IPS-NIHi7 (cell line): ENCODE measurements around the gene MRPL58.
"Not testable (repeated sequence)": the region's sequence is repeated elsewhere in the genome, so short reads cannot be mapped to it uniquely, and the experiment has no call there.

Experiments
- DNase-seq: peaks from one replicate; pipeline ENCODE4 v3.0.0; 2012; ENCODE audit warnings: mixed read lengths; ENCODE audit errors: extremely low spot score

The MRPL58 gene

DNA sequence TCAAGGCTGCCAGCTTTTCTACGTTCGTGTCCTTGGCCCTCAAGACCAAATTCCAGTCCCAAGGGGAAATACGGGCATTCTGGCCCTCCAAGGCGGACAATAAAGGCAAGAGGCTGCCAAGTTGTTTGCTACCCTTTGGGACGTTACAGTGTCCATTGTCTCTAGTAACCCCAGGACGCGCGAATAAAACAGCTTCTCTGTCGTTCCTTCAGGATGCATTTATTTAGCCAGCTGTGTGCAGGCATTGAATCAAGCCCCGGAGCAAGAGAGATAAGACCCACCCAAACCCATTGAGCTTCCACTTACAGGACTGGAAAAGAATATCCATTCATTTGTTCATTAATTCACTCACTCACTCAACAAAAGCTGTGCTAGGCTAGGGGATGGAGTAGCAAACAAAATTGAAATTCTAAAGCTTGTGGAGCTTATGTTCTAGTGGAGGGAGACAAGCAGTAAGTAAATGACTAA, 656 bp downstream of the MRPL58 start:
- DNase-seq: no peak

- no peak for DNase-seq
Measured at GRCh38 chr17:75019146-75019545, 6.7 kb downstream of the MRPL58 start.

- no peak for DNase-seq
Measured at GRCh38 chr17:75019710-75020109, 7.2 kb downstream of the MRPL58 start.

DNA sequence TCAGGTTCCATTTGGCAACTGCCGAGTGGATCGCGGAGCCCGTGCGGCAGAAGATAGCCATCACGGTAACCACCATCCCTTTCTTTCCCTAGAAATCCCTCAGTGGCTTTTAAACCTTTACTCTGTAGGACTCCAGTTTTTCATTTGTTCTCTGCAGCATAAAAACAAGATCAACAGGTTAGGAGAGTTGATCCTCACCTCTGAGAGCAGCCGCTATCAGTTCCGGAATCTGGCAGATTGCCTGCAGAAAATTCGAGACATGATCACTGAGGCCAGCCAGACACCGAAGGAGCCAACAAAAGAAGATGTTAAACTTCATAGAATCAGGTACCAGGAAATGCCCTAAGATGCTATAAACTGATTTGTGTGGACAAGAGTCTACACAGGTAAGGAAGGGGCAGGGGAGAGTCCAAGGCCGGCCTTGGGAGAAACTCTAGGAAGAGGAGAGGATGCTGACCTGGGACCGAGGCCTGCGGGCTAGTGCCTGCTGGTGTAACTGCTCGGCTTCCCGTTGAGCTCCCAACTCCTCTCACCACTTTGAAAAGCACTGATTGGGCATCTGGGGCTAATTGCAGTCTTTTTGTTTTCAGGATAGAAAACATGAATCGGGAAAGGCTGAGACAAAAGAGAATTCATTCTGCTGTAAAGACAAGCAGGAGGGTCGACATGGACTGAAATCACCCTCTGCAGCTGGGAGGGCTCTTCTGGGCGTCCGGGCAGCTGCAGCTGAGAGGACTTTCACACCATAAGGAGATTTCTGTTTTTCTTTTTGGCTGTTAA, 8.1 kb downstream of the MRPL58 start:
- DNase-seq: no peak

- DNase-seq: no peak
Measured at GRCh38 chr17:75024686-75025397, 12.4 kb downstream of the MRPL58 start.

GRCh38 chr17:75025398-75025734, 12.9 kb downstream of the MRPL58 start:
- not testable (repeated sequence) for DNase-seq

- DNase-seq: not testable (repeated sequence)
Measured at GRCh38 chr17:75026650-75027049, 14.2 kb downstream of the MRPL58 start.

- DNase-seq: no peak
Measured at GRCh38 chr17:75030161-75030560, 17.7 kb downstream of the MRPL58 start.

GRCh38 chr17:75031972-75032719, 19.7 kb downstream of the MRPL58 start:
- no peak for DNase-seq

DNA sequence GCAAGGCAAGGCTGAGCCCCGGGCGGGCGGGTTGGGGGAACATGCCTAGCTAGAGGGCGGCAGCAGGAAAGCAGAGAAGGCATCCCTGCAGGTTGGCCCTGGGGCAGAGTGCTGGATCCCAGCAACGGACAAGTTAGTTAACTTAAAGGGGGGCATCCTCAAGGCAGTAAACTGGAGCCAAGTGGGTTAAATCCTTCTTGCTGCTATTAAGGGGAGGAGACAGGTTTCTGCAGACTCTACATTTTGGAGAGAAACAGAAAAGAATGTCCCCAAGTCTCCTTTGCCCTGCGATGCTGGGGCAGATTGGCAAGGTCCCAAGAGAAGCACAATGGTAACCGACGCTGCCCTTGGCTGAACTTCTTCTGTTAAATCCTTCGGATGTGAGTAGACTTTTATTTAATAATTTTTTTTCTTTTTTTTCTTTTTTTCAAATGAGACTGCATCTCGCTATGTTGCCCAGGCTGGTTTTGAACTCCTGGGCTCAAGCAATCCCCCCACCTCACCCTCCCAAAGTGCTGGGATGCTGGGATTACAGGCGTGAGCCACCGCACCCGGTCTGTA, 20.3 kb downstream of the MRPL58 start:
- no peak for DNase-seq

- DNase-seq: peak; percentile 84
Measured at GRCh38 chr17:75033346-75034235, 21.1 kb downstream of the MRPL58 start.

DNA sequence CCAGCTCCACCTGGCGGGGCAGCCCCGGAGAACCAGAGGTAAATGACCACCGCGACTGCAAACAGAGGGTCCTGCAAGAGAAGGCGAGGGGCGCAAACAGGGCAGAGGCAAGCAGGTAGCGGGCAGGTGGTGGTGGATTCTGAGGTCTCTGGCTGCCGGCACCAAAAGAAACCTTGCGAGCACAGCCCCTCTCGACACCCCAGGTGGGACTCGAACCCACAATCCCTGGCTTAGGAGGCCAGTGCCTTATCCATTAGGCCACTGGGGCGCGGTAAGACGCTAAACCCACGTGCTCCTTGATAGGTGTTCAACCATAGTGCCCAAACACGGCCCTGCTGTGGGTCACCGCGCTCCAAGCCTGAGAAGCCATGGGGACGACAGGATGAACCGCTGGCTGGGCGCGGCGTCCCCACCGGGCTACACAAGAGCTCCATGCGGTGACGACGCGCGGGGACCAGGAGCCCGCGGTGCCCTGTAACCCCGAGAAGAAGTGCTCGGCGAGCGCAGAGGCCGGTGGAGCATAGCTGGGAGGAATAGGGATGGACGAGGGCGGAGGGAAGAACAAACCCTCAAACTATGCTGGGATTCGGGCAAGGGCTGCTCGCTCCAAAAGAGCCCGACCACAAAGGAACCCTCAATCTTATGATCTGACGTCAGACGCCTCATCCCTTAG, 21.9 kb downstream of the MRPL58 start:
- DNase-seq: peak; percentile 63

DNA sequence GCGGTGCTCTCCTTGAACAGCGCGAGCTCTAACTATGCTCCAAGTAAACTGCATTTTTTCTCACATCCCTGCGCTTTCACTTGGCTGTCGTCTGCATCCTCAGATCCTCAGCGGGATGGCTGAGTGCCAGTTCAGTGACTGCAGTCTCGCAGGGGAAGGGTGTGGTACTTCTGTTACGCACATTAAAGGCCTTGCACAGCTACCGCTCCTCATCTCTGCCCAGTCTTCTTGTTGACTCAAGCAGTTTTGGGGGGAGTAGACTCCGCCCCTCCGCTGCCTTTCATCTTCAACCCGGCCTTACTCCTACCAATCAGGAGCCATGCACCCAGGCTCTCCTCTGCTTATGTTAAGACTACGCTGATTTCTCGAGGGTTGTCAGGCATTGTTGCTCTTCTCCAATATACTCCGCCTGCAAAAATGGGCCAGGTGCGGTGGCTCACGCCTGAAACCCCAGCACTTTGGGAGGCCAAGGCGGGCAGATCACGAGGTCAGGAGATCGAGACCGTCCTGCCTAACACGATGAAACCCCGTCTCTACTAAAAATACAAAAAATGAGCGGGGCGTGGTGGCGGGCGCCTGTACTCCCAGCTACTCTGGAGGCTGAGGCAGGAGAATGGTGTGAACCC, 24.3 kb downstream of the MRPL58 start:
- no peak for DNase-seq

DNA sequence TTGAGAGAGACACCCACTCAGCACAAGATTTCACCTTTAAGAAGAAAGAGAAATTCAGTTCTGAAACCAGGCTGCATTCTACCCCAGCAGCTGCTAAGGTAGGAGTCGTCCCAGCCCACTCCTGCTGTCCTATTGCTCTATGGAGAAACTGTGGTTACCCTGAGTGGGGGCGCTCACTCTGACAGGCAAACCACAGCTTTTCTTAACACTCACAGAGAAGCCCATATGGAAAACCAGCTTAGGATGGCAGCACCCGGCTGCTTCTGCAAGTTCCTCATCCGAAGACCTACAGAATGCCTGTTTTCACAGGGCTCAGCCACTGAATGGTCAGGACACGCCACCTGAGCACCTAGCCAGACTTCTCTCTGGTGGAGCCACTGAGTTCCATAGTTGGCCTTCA, 26.8 kb downstream of the MRPL58 start:
- DNase-seq: no peak

DNA sequence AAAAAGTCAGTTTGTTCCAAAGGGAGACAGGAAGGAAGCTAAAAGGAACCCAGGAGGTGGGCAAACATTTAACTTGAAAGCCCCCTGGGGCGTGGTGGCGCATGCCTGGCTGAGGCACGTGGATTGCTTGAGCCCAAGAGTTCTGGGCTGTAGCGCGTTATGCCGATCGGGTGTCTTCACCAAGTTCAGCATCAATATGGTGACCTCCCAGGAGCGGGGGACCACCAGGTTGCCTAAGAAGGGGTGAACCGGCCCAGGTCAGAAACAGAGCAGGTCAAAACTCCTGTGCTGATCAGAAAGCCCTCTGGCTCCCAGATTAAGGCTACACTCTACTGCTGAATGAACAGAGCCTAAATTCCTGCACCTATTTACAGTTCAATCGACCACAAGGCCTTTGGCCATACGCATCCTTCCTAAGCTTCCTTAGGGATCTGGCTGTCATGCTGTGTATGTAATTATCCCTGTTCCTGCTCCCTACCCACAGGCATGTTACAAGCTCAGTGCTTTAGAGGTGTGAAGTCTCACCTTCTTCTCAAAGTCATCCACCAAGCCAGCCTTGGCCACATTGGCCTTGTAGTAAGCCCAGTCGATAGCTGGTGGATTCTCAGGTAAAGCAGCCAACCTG, 29.3 kb downstream of the MRPL58 start:
- no peak for DNase-seq

GRCh38 chr17:75043789-75044188, 31.3 kb downstream of the MRPL58 start:
- not testable (repeated sequence) for DNase-seq

- DNase-seq: no peak
Measured at GRCh38 chr17:75044716-75045115, 32.2 kb downstream of the MRPL58 start.

DNA sequence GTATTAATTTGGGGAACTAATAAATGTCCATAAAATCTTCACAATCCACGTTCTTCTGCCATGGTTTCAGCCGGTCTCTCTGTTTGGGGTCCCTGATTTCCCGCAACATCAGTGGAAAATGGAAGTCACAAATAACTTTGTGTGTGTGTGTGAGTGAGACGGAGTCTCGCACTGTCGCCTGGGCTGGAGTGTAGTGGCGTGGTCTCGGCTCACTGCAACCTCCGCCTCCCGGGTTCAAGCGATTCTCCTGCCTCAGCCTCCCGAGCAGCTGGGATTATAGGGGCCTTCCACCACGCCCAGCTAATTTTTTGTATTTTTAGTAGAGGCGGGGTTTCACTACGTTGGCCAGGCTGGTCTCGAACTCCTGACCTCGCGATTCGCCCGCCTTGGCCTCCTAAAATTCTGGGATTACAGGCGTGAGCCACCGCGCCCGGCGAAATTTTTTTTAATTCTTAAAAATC, 33.5 kb downstream of the MRPL58 start:
- not testable (repeated sequence) for DNase-seq
